GM12874 (cell line): Measurements from ENCODE around the gene MAP3K20.

Source experiments
- CTCF ChIP-seq: IDR thresholded peaks from 2 replicates; pipeline ENCODE4 v1.5.1; 2011; ENCODE audit warnings: low read depth, mild to moderate bottlenecking, control low read depth, low read length, moderate library complexity; ENCODE audit not compliant: insufficient read depth

The MAP3K20 gene

GRCh38 chr2:173171924-173172643 is 96.4 kb downstream of the MAP3K20 start:
- no peak for TF ChIP-seq CTCF

- TF ChIP-seq CTCF: no peak
Measured at GRCh38 chr2:173175222-173175621, 99.6 kb downstream of the MAP3K20 start.

- TF ChIP-seq CTCF: no peak
Measured at GRCh38 chr2:173181982-173182381, 106.3 kb downstream of the MAP3K20 start.

- no peak for TF ChIP-seq CTCF
Measured at GRCh38 chr2:173184031-173185004, 108.7 kb downstream of the MAP3K20 start.

- no peak for TF ChIP-seq CTCF
Measured at GRCh38 chr2:173185437-173185836, 109.8 kb downstream of the MAP3K20 start.

GRCh38 chr2:173187941-173188788 is 112.5 kb downstream of the MAP3K20 start:
- no peak for TF ChIP-seq CTCF

GRCh38 chr2:173191601-173192000 is 116.0 kb downstream of the MAP3K20 start:
- no peak for TF ChIP-seq CTCF
